ENCODE measurements around the gene SAP30BP. TPM values are rescaled to one million over a fixed set of nuclear protein-coding genes. Genes with fewer than 3 reads are reported as not detected.
A peak's percentile ranks its signal among the peaks of the same experiment; 100 is the strongest.

Gene SAP30BP
- total and polyA plus RNA-seq, 4 donors = 20.9 to 33.4 (median 30.2) TPM

- TF ChIP-seq RAD21 (IDR thresholded peaks at IDR 0.05) (peak in 1 of 2 donors; percentile 30), CTCF (IDR thresholded peaks at IDR 0.05; ENCODE audit: low read depth, low read length, missing input control) (no peak), YY1 (IDR thresholded peaks at IDR 0.05) (no peak), GABPA (IDR thresholded peaks at IDR 0.05 in 1 of 2, conservative IDR thresholded peaks at IDR 0.05 in 1 of 2) (no peak), JUND (IDR thresholded peaks at IDR 0.05) (no peak), ZBTB33 (IDR thresholded peaks at IDR 0.05) (no peak), NR2F2 (IDR thresholded peaks at IDR 0.05) (no peak)
- Histone ChIP-seq H3K36me3 (ENCODE audit: control insufficient read depth in 4 of 4, insufficient read depth in 3 of 4, low read depth in 1 of 4, low read length in 3 of 4) (peaks cover 0 to 15% (median 2%) of the 10 kb centered on the region in 4 donors), H3K27ac (ENCODE audit: low read depth in 1 of 2, low read length in 2 of 2) (peak overlapping the region in 1 of 2 donors; percentile 83), H3K4me3 (ENCODE audit: low read depth in 1 of 3, low read length in 3 of 3) (no peak overlapping the region), H3K9ac (ENCODE audit: low read depth in 1 of 2, low read length in 2 of 2) (no peak overlapping the region), H3K9me3 (ENCODE audit: control insufficient read depth in 4 of 4, low read length in 3 of 4) (no peaks in the 10 kb centered on the region), H3K4me1 (ENCODE audit: control insufficient read depth in 4 of 4, insufficient read depth in 4 of 4, low read length in 3 of 4) (peaks cover 8 to 33% (median 16%) of the 10 kb centered on the region in 4 donors), H3K27me3 (ENCODE audit: control insufficient read depth in 4 of 4, insufficient read depth in 4 of 4, low read length in 3 of 4) (no peaks in the 10 kb centered on the region)
- no peak for DNase-seq (ENCODE audit: low spot score)
- WGBS = 81% methylated on average over 20 of the region's 20 CpGs
Observed at GRCh38 chr17:75755205-75755901, 88.2 kb downstream of the SAP30BP start.

- Histone ChIP-seq H3K9ac (ENCODE audit: low read depth in 1 of 2, low read length in 2 of 2) (no peak overlapping the region), H3K27me3 (ENCODE audit: control insufficient read depth in 4 of 4, insufficient read depth in 4 of 4, low read length in 3 of 4) (no peaks in the 10 kb centered on the region), H3K4me1 (ENCODE audit: control insufficient read depth in 4 of 4, insufficient read depth in 4 of 4, low read length in 3 of 4) (peaks cover 8 to 33% (median 17%) of the 10 kb centered on the region in 4 donors), H3K9me3 (ENCODE audit: control insufficient read depth in 4 of 4, low read length in 3 of 4) (no peaks in the 10 kb centered on the region), H3K36me3 (ENCODE audit: control insufficient read depth in 4 of 4, insufficient read depth in 3 of 4, low read depth in 1 of 4, low read length in 3 of 4) (peaks cover 0 to 15% (median 2%) of the 10 kb centered on the region in 4 donors), H3K4me3 (ENCODE audit: low read depth in 1 of 3, low read length in 3 of 3) (no peak overlapping the region), H3K27ac (ENCODE audit: low read depth in 1 of 2, low read length in 2 of 2) (no peak overlapping the region)
- WGBS = 94% methylated on average over 2 of the region's 2 CpGs
- no peak for DNase-seq (ENCODE audit: low spot score)
- TF ChIP-seq ATF3 (IDR thresholded peaks at IDR 0.05) (no peak), RXRA (IDR thresholded peaks at IDR 0.05) (no peak), FOXA1 (IDR thresholded peaks at IDR 0.05) (no peak), YY1 (IDR thresholded peaks at IDR 0.05) (no peak), JUND (IDR thresholded peaks at IDR 0.05) (no peak), FOXA2 (IDR thresholded peaks at IDR 0.05) (no peak)
Observed at GRCh38 chr17:75755990-75756389, 88.9 kb downstream of the SAP30BP start.

GRCh38 chr17:75756451-75757085, 89.4 kb downstream of the SAP30BP start:
- Histone ChIP-seq H3K9me3 (ENCODE audit: control insufficient read depth in 4 of 4, low read length in 3 of 4) (no peaks in the 10 kb centered on the region), H3K27ac (ENCODE audit: low read depth in 1 of 2, low read length in 2 of 2) (no peak overlapping the region), H3K4me3 (ENCODE audit: low read depth in 1 of 3, low read length in 3 of 3) (no peak overlapping the region), H3K4me1 (ENCODE audit: control insufficient read depth in 4 of 4, insufficient read depth in 4 of 4, low read length in 3 of 4) (peaks cover 8 to 33% (median 17%) of the 10 kb centered on the region in 4 donors), H3K27me3 (ENCODE audit: control insufficient read depth in 4 of 4, insufficient read depth in 4 of 4, low read length in 3 of 4) (no peaks in the 10 kb centered on the region), H3K36me3 (ENCODE audit: control insufficient read depth in 4 of 4, insufficient read depth in 3 of 4, low read depth in 1 of 4, low read length in 3 of 4) (peaks cover 0 to 15% (median 2%) of the 10 kb centered on the region in 4 donors), H3K9ac (ENCODE audit: low read depth in 1 of 2, low read length in 2 of 2) (no peak overlapping the region)
- TF ChIP-seq SP1 (IDR thresholded peaks at IDR 0.05) (no peak), FOXA1 (IDR thresholded peaks at IDR 0.05) (no peak), HNF4A (conservative IDR thresholded peaks at IDR 0.05) (no peak), TAF1 (conservative IDR thresholded peaks at IDR 0.05) (no peak)
- 93% methylated on average over 29 of the region's 29 CpGs for WGBS
- DNase-seq (ENCODE audit: low spot score) = no peak
